Activated T-cell treated with anti-CD3 and anti-CD28 coated beads, Interleukin-2, amount 50 U/mL, for 24 hours (primary cell): Measurements from ENCODE around the gene TIE1.
"Not testable (repeated sequence)": the region's sequence is repeated elsewhere in the genome, so short reads cannot be mapped to it uniquely, and the experiment has no call there.

Experiments used
- DNase-seq: peaks from one replicate; pipeline ENCODE4 v3.0.0-alpha.2; 2020
- H3K27ac Mint-ChIP-seq: 2 replicates; pipeline ENCODE4 v1.8.0; 2020; ENCODE audit warnings: mild to moderate bottlenecking, mixed read lengths
- H3K27me3 Mint-ChIP-seq: 2 replicates; pipeline ENCODE4 v1.8.0; 2020; ENCODE audit warnings: mixed read lengths
- H3K36me3 Mint-ChIP-seq: 2 replicates; pipeline ENCODE4 v1.8.0; 2020; ENCODE audit warnings: low read depth, mixed read lengths
- H3K4me1 Mint-ChIP-seq: 2 replicates; pipeline ENCODE4 v1.8.0; 2020; ENCODE audit warnings: low read depth, mixed read lengths
- H3K4me3 Mint-ChIP-seq: 2 replicates; pipeline ENCODE4 v1.8.0; 2020; ENCODE audit warnings: mild to moderate bottlenecking, moderate library complexity, mixed read lengths
- H3K9me3 Mint-ChIP-seq: 2 replicates; pipeline ENCODE4 v1.8.0; 2020; ENCODE audit warnings: mixed read lengths

TIE1 gene

DNA sequence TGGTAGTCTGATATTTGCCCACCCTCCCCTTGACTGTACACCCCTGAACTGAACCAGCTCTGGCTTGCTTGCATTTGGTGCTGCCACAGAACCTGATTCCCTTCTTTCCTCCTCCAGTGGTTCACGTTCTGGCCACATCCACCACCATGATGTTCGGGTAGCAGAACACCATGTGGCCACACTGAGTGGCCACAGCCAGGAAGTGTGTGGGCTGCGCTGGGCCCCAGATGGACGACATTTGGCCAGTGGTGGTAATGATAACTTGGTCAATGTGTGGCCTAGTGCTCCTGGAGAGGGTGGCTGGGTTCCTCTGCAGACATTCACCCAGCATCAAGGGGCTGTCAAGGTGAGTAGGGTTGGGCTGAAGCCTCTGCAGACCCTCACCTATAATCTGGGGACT is 59.8 kb downstream of the TIE1 start:
- no peak for DNase-seq
- Mint-ChIP-seq H3K9me3 (no peaks in the 10 kb centered on the region), H3K4me3 (peak overlapping the region; percentile 93), H3K4me1 (peaks cover 50% of the 10 kb centered on the region), H3K27ac (peak overlapping the region; percentile 94), H3K36me3 (peaks cover 77% of the 10 kb centered on the region), H3K27me3 (no peaks in the 10 kb centered on the region)

DNA sequence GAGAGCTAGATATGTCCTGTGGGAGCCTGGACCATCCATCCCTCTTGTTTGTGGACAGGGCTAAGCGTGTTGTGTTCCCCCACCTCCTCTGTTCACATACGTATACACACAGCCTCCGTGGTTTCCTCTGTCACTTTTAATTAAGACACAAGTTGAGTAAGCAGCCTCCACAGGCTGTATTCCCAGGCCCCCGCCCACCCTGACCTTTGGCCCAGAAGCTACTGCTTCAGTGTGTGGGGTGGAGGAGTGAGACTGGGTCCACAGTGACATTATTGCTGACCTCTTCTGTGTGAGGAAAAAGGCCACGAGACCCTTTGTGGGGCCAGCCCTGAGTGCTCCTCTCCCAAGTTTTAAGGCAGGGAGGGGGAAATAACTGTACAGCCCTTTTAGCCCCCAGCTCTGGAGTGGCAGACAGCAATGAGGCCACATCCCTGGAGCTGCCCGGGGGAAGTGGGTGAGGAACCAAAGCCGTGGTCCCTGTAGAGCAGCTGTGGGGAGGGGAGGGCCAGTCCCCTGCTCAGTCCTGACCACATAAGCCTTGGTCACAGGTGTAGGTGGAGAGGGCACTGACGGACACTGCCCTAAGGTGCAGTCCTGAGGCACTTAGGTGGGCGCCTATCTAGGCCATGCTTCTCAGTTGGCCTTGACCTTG is 62.6 kb downstream of the TIE1 start:
- no peak overlapping the region for H3K4me3 Mint-ChIP-seq
- peak overlapping the region; percentile 26 for H3K27ac Mint-ChIP-seq
- no peak for DNase-seq
- H3K36me3 Mint-ChIP-seq: peaks cover 87% of the 10 kb centered on the region
- no peaks in the 10 kb centered on the region for H3K27me3 Mint-ChIP-seq
- H3K9me3 Mint-ChIP-seq: no peaks in the 10 kb centered on the region
- peaks cover 55% of the 10 kb centered on the region for H3K4me1 Mint-ChIP-seq

DNA sequence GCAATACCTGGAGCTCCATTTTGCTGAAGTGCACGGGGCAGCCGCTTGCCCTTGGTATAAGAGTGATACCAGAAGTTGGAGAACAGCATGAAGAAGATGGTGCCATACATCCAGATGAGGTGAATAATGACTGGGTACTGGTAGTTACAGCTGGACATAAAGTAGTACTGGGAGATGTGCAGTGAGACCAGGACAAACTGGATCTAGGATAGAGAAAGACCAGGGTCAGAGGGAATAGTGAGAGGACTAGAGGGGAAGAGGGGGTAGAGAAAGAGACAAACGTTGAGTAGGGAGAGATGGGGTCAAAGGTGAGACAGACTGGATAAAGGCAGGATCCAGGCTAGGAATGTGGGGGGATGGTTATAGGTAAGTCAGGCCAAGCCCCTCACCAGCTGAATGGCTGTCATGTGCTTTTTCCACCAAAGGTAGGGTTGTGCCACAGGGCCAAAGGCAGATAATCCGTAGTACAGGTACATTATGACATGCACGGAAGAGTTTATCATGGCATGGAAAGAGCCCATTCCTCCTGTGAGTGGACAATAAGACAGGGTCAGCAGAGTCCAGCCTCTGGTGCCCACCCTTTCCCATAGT is 63.2 kb downstream of the TIE1 start:
- Mint-ChIP-seq H3K9me3 (no peaks in the 10 kb centered on the region), H3K4me1 (peaks cover 61% of the 10 kb centered on the region), H3K27ac (peak overlapping the region; percentile 94), H3K27me3 (no peaks in the 10 kb centered on the region), H3K36me3 (peaks cover 88% of the 10 kb centered on the region), H3K4me3 (no peak overlapping the region)
- no peak for DNase-seq

DNA sequence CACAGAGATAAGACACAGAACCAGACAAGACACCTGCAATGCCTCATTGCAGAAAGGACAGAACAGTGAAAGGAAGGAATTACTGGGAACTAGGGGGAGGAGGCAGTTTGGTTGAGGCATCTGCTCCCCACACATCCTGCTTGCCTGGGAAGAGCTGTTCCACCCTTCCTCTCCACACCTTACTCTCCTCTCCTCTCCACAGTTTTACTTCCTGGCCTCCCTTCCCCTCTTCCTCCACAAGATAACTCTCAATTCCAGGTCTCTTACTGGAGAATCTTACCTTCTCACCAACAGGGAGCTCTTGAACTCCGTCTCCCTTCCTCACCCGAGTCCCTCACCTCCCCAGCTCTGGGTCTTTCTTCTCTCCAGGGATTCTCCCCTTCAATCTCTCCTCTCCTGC is 64.9 kb downstream of the TIE1 start:
- peak overlapping the region; percentile 94 for H3K27ac Mint-ChIP-seq
- no peaks in the 10 kb centered on the region for H3K27me3 Mint-ChIP-seq
- peaks cover 53% of the 10 kb centered on the region for H3K4me1 Mint-ChIP-seq
- DNase-seq: no peak
- H3K36me3 Mint-ChIP-seq: peaks cover 78% of the 10 kb centered on the region
- no peaks in the 10 kb centered on the region for H3K9me3 Mint-ChIP-seq
- peak overlapping the region; percentile 93 for H3K4me3 Mint-ChIP-seq

DNA sequence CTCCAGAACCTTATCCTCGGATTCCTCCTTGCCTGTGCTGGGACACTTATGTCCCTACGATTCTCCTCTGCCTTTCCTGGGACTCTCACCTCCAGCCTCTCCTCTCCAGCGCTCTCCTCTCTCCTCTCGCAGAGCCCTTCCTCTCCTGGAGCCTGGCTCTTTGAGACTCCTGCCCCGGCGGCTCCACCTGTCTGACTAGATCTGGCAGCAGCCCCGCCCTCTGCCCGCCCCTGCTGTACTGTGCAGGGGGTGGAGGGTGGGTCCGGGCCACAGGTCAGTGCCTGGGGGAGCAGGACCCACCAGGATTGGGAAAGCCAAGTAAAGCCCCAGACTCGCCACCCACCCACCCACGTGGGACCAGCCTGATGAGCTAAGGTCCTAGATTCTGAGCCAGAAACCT is 65.4 kb downstream of the TIE1 start:
- peaks cover 77% of the 10 kb centered on the region for H3K36me3 Mint-ChIP-seq
- H3K27me3 Mint-ChIP-seq: no peaks in the 10 kb centered on the region
- H3K4me1 Mint-ChIP-seq: peaks cover 51% of the 10 kb centered on the region
- H3K27ac Mint-ChIP-seq: peak overlapping the region; percentile 94
- H3K4me3 Mint-ChIP-seq: peak overlapping the region; percentile 93
- no peak for DNase-seq
- H3K9me3 Mint-ChIP-seq: no peaks in the 10 kb centered on the region

DNA sequence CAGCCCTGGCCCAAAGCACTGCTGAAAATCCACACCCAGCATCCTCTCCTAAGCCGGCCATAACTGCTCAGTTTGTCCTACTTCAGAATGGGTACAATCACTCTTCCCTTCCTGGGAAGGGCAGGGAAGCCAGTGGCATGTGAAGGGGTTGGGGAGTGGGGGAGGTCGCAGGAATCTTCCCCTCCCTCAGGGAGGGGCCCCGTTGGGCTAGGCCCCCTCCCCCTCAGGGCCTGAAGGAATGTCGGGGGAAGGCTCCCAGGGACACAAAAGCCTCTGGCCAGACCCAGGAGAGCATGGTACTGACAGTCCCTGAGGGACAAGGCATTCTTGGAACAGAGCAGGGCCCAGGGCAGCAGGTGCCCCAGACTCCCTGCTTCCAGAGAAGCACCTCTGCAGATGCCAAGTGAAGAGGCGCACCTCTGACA is 65.8 kb downstream of the TIE1 start:
- DNase-seq: no peak
- peak overlapping the region; percentile 93 for H3K4me3 Mint-ChIP-seq
- no peaks in the 10 kb centered on the region for H3K9me3 Mint-ChIP-seq
- H3K36me3 Mint-ChIP-seq: peaks cover 77% of the 10 kb centered on the region
- peak overlapping the region; percentile 94 for H3K27ac Mint-ChIP-seq
- no peaks in the 10 kb centered on the region for H3K27me3 Mint-ChIP-seq
- peaks cover 47% of the 10 kb centered on the region for H3K4me1 Mint-ChIP-seq

DNA sequence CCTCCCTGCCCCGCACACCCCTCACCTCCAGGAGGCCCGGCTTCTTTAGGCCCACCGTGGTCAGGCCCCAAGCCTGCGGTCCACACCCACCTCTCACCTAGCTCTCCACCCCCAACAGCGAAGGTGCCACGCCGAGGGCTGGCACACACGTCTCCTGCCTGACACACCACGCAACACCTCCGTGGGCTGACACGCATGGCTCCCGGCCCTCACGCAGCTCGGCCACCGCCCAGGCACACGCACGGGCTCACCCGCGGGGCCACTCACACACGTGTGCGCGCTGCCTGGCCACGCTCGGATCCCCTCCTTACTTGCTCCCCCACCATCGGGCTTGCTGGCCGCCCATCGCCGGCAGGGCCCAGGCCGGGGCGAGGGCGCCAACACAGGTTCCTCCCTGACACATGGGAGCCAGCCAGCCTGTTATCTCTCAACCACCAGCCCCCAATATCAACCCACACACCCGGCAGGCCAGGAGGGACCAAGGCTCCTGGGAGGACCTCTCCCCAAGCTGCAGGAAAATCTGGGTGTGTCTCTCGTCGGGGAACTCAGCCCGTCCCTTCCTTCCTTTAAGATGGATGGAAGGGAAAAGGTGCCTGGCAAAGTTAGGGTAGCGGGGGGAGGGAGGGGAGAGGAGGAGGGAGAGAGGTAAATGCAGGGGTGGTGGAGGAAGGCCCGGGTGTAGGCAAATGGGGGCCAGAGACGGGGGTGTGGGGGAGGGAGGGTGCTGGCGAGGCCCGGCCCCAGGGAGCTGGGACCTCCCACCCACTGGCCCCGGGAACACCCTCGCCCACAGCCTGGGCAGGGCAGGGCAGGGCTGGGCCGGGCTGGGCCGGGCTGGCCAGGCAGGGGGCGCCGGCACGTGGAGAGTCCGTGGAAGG is 66.5 kb downstream of the TIE1 start:
- no peaks in the 10 kb centered on the region for H3K27me3 Mint-ChIP-seq
- H3K4me3 Mint-ChIP-seq: peak overlapping the region; percentile 93
- peak; percentile 75 for DNase-seq
- H3K4me1 Mint-ChIP-seq: peaks cover 41% of the 10 kb centered on the region
- peak overlapping the region; percentile 94 for H3K27ac Mint-ChIP-seq
- H3K36me3 Mint-ChIP-seq: peaks cover 71% of the 10 kb centered on the region
- H3K9me3 Mint-ChIP-seq: no peaks in the 10 kb centered on the region

DNA sequence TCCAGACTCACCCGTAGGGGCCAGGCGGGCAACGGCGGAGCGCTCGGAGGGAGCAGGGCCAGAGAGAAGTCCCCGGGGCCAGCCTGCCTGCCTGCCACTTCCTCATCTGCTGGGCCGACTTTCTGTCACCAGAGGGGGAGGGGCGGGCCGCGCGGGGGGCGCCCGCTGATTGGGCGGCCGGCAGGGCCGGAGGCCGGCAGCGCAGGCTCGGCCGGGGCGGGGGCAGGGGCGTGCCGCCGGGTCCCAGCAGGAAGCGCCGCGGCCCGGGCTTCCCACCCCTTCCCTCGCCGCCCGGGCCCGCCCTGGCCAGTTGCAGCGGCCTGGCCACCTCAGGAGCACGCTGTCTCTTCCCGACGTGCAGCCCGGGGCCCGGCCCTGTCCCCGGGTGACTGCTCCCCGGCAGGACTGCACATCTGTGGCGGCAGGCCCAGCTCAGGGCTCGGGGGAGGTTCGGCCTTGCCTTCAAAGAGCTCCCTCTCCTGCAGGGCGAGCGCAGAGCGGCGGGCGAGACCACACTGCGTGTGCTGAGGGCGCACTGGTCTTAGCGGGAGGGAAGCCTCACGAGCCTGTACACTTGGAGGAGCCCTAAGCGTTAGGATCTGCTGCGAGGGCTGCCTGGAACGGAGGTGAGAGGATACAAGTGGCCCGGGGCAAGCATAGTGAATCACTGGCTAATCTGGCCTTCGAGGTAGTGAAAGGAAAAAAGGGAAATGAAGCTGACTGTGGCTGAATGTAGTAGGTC is 67.3 kb downstream of the TIE1 start, which contains the start of gene ELOVL1:
Gene ELOVL1 (minus strand): TSS at position 108 of the 742 bp plus-strand sequence. CDS start 2,402 bp downstream, outside the sequence.
- Mint-ChIP-seq H3K4me3 (peak within 1 kb of the TSS; percentile 93), H3K4me1 (peaks cover 39% of the 10 kb centered on the region), H3K27ac (peak within 1 kb of the TSS; percentile 94)

DNA sequence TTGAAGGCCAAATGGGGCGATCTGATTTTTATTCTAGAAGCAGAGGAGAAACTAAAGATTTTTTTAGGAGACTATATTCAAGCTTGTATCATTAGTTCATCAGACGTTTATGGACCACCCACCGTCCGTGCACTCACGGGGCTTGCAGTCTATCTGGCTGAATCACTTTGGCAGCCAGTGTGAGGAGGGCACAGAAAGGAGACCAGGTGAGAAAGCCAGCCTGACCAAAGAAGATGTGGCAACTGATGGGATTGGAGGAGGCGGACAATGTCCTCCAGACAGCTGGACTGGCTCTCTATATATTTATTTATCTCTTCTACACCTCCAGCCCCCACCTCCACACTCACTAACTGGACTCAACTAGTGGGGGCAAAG is 67.9 kb downstream of the TIE1 start:
- H3K4me3 Mint-ChIP-seq: peak overlapping the region; percentile 92
- H3K27me3 Mint-ChIP-seq: no peaks in the 10 kb centered on the region
- H3K27ac Mint-ChIP-seq: peak overlapping the region; percentile 94
- peaks cover 36% of the 10 kb centered on the region for H3K4me1 Mint-ChIP-seq
- peaks cover 57% of the 10 kb centered on the region for H3K36me3 Mint-ChIP-seq
- no peaks in the 10 kb centered on the region for H3K9me3 Mint-ChIP-seq
- DNase-seq: no peak

More for the DNA sequence above, 67.3 kb downstream of the TIE1 start, which contains the start of gene ELOVL1:
- no peaks in the 10 kb centered on the region for H3K27me3 Mint-ChIP-seq
- no peaks in the 10 kb centered on the region for H3K9me3 Mint-ChIP-seq
- H3K36me3 Mint-ChIP-seq: peaks cover 63% of the 10 kb centered on the region
- peak; percentile 94 for DNase-seq

DNA sequence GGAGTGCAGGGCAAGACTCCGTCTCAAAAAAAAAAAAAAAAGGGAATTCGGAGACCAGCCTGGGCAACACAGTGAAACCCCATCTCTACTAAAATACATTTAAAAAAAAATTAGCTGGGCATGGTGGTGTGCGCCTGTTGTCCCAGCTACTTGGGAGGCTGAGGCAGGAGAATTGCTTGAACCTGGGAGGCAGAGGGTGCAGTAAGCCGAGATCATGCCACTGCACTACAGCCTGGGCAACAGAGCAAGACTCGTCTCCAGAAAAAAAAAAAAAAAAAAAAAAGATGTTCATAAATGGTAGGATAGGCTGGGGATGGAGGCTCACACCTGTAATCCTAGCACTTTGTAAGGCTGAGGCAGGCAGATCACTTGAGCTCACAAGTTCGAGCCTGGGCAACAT is 69.0 kb downstream of the TIE1 start:
- H3K36me3 Mint-ChIP-seq: peaks cover 46% of the 10 kb centered on the region
- H3K27me3 Mint-ChIP-seq, H3K9me3 Mint-ChIP-seq, H3K27ac Mint-ChIP-seq, DNase-seq: not testable (repeated sequence)
- H3K4me1 Mint-ChIP-seq: peaks cover 33% of the 10 kb centered on the region
- peak overlapping the region; percentile 92 for H3K4me3 Mint-ChIP-seq

DNA sequence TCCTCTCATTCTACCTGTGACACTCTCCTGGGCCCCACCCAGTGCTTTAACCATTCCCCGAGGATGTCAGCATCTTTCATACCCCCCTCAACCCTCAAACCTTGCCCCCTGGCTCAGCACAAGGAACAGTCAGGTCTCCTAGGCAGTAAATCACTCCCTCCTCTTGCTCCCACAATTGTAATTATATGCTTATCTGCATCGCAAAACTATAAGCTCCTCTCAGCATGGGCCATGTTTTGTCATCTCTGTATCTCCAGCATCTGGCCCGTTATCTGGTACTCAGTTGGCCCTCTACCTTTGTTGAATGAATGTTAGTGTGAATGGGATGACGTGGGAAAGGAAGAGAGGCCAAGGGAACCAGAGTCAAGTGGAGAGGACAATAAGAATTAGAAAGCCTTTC is 69.8 kb downstream of the TIE1 start:
- peaks cover 29% of the 10 kb centered on the region for H3K4me1 Mint-ChIP-seq
- no peaks in the 10 kb centered on the region for H3K27me3 Mint-ChIP-seq
- DNase-seq: no peak
- no peak overlapping the region for H3K27ac Mint-ChIP-seq
- peaks cover 39% of the 10 kb centered on the region for H3K36me3 Mint-ChIP-seq
- H3K9me3 Mint-ChIP-seq: no peaks in the 10 kb centered on the region
- no peak overlapping the region for H3K4me3 Mint-ChIP-seq

DNA sequence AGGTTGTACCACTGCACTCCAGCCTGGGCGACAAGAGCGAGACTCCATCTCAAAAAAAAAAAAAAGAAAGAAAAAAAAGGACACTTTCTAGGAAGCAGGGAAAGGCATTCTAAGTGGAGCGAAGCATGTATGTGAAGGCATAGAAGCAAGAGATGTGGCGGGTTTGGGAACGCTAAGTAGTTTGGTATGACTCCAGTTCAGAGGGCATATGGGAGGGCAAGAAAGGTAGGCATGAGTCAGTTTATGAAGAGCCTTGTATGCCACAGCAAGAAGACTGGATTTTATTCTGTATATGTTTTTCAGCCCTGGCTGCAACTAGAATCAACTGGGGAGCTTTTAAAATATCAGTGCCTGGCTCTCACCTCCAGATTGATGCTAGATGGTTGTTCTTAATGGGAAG is 71.4 kb downstream of the TIE1 start:
- Mint-ChIP-seq H3K4me1 (peaks cover 20% of the 10 kb centered on the region), H3K36me3 (peaks cover 30% of the 10 kb centered on the region), H3K4me3 (no peak overlapping the region), H3K27ac (no peak overlapping the region), H3K9me3 (no peaks in the 10 kb centered on the region), H3K27me3 (no peaks in the 10 kb centered on the region)
- DNase-seq: no peak
